ENCODE data around the gene VWA3A.
"Not testable (repeated sequence)": the region's sequence is repeated elsewhere in the genome, so short reads cannot be mapped to it uniquely, and the experiment has no call there.

VWA3A gene, protein sequence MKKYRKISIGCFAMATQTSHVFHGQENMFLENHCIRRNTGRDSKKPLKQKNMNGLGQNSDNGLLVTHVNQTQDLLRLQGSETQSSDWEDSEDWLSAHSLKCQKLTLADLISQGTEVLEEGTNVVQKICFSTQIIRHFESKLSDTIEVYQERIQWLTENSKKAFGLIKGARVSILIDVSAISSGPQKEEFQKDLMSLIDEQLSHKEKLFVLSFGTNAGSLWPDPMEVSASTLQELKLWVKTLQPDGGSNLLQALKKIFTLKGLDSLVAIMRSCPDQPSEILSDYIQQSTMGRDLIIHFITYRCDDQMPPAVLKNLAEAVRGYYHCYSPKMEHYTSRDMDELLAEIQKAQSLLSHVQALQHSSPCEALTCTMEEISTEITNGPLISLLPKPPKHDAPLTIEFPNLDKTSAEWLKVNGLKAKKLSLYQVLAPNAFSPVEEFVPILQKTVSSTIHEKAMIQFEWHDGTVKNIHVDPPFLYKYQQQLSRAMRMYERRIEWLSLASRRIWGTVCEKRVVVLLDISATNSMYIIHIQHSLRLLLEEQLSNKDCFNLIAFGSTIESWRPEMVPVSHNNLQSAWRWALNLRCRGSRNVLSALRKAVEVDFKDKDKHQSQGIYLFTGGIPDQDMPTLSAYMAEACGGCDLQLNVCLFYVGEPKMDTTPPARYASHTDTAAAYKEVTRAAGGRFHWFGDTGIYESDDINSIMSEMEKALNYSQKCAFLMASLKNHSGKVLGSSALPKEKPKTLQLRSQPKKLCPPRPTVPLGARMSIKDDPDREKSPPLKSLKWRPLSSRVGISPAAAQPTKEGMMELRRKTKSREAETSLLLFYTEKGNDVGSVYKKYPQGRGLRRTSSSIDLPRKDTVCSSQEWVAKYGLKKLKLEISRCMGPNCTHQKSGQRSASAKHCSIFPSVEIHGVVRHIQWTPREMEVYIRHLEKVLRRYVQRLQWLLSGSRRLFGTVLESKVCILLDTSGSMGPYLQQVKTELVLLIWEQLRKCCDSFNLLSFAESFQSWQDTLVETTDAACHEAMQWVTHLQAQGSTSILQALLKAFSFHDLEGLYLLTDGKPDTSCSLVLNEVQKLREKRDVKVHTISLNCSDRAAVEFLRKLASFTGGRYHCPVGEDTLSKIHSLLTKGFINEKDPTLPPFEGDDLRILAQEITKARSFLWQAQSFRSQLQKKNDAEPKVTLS

DNA sequence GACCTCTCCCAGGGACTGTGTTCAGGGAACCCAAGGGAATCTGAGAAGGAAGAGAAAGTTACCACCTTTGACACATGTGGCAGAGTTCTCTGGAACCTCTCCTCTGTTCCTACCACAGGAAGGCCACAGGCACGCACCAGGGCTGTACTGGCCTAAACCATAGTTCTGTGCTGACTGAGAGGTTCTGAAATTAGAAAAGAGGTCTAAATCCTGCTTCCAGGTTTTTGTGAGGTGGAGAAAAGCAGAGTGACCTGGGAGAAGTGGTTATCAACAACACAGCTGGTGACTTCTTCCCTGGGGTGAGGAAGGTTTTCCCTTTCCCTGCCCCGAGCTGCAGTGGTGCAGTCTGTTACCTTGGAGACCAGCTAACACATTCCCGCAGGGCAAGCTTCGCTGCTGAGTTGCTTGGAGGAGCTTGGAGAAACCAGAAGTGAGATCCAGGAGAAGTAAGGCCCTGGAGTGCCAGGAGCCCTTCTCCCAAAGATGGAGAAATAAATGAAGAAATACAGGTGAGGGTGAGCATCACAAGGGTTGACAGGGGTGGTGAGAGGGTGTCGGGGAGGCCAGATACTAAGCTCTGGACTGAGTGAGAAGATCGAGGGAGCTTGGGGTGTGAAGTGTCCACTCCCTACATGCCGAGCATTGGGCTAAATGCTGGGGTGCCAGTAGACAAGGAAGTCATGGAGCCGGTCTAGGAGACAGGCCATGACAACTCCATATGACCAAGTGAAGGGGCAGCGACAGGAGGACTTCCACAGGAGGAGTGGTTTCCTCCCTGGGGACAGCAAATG, at the start of gene VWA3A:
VWA3A (plus strand) TSS at position 399 of the 791 bp plus-strand sequence; CDS start at position 496, 97 bp downstream.
- peak; percentile 87 for DNase-seq (ENCODE audit: low spot score)

DNA sequence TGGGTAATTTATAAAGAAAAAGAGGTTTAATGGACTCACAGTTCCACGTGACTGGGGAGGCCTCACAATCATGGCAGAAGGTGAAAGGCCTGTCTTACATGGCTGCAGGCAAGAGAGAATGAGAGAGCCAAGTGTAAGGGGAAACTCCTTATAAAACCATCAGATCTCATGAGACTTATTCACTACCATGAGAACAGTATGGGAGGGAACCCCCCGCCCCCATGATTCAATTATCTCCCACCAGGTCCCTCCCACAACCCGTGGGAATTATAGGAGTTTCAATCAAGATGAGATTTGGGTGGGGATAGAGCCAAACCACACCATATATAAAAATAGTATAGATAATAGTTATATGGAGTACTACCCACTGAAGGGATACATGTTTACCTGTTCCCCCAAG, 48.5 kb upstream of the VWA3A start:
- DNase-seq (ENCODE audit: low spot score), result not testable (repeated sequence)

DNA sequence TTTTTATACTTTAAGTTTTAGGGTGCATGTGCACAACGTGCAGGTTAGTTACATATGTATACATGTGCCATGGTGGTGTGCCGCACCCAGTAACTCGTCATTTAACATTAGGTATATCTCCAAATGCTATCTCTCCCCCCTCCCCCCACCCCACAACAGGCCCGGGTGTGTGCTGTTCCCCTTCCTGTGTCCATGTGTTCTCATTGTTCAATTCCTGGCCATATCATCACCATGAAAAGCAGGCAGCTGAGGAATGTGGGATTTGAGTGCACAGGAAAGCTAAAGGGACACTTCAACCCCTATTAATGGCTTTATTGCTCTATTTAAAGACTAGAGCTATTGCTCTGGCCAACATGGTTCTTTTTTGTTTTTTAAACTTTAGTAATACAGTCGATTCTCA, 46.5 kb upstream of the VWA3A start:
- not testable (repeated sequence) for DNase-seq (ENCODE audit: low spot score)

DNA sequence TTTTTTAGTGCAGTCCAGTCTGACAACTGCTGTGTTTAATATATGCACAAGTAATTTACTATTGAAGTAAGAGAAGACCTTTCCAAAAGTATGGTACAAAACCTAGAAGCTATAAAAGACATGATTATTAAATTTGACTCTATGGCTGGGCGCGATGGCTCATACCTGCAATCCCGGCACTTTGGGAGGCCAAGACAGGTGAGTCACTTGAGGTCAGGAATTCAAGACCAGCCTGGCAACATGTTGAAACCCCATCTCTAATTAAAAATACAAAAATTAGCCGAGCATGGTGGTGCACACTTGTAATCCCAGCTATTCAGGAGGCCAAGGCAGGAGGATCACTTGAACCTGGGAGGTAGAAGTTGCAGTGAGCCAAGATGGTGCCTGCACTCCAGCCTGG, 41.4 kb upstream of the VWA3A start:
- DNase-seq (ENCODE audit: low spot score), result no peak

DNA sequence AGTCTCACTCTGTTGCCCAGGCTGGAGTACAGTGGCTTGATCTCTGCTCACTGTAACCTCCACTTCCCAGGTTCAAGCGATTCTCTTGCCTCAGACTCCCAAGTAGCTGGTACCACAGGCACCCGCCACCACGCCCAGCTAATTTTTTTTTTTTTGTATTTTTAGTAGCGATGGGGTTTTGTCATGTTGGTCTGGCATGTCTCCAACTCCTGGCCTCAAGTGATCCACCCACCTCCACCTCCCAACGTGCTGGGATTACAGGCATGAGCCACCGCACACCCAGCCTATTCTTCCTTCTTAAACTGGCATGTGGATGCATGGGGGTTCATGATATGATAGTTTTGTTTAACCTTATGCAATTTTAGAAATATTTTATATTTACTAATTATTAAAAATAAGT, 39.4 kb upstream of the VWA3A start:
- no peak for DNase-seq (ENCODE audit: low spot score)

DNA sequence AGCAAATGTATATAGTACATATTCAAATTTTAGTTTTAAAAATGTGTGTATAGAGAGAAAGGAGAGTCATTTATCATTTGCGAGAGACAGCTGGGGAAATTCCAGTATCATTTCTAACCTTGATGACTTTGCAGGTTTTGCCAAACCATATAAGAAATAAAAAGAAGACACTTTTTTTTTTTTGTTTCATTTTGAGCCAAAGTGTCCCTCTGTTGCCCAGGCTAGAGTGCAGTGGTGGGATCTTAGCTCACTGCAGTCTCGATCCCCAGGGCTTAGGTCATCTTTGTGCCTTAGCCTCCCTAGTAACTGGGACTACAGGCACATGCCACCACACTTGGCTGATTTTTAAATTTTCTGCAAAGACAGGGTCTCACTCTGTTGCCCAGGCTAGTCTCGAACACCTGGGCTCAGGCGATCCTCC, 38.4 kb upstream of the VWA3A start:
- DNase-seq (ENCODE audit: low spot score), result no peak

DNA sequence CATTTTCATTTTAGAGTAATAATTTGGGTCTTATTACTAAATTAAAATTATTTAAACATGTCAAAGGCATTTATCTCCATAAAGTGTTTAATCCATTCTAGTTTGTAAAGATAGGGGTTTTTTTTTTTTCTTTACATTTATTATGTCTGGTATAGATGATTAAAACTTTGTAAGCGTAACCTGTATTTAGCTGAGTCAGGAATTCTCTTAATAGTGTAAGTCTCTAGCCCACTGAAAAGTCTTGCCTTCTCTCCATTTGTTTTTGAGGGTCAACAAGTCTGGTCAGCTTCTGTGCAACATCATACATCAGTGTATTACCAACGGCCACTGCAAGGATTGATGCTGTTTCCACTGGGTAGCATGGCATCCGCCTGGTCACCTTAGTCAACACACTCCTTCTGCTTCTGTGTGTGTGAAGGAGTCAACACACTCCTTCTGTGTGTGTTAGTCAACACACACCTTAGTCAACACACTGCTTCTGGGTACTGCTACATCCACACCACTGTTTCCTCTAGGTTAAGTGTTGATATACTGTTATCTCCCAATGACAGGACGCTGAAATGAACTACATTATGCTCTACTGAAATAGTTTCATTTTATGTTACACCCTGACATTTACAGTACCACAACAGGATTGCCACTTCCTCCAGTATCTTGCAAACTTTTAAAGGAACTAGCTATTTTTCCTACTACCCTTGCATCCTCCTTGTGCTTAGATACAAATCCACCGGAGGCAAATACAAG, 37.3 kb upstream of the VWA3A start:
- DNase-seq (ENCODE audit: low spot score), result no peak

DNA sequence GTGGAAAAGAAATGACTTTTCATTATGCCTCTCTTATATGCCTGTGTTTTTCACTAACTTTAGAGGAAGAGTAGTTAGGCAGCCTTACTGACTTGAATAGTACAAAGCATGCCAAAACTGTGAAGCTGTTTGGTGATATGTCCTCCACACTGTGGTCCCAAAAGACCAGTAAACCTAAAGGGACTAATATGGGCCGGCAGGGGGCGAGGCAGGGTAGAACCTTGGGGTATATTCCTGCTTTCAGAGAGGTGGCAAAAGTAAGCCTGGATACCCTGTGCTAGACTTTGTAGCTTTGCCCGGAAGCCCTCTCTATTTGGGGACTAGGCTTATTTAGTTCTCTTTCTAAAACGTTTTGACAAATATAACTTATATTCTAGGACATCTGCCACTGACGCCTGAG, 36.5 kb upstream of the VWA3A start:
- no peak for DNase-seq (ENCODE audit: low spot score)

DNA sequence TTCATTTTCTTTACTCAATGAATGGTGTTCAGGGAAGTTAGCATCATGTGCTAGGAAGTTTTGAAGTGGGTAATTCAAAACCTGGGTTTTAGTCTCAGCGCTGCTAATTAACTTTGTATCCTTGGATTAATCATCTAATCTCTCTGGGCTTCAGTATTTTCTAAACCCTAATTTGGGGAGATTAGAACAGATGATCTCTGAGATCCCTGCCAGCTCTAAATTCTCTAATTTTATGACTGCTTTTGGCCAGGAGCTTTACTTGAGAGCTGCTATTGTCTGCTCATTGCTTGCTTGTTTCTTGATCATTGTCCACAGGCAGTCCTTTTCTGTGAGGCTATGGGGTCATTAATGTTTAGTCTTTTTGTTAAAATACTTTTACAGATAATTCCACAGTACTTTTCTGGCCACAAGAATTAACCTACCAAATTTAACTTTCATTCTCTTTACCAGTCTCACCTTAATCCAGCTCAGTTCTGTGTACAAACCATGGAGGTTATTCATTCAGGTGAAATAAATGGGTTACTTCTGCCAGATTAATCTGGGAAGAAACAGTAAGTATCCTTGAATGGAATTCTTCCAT, 28.4 kb upstream of the VWA3A start:
- no peak for DNase-seq (ENCODE audit: low spot score)

DNA sequence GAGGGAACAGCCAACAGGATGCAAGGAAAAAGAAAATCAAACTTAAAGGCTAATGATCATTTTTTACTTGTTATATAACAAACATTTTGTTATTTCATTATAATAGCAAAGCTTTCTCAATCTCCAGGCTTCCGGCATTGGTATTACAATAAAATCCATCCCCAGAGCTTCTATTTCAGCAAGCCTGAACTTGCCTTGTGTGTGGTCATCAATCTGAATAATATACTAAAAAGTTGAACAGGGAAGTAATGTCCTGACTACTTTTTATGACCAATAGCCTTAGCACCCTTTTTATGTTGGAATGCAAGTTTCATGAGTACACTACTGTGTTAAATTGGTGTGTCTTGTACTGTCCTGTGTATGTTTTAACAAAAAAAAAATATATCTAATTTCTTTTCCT, 27.1 kb upstream of the VWA3A start:
- no peak for DNase-seq (ENCODE audit: low spot score)

DNA sequence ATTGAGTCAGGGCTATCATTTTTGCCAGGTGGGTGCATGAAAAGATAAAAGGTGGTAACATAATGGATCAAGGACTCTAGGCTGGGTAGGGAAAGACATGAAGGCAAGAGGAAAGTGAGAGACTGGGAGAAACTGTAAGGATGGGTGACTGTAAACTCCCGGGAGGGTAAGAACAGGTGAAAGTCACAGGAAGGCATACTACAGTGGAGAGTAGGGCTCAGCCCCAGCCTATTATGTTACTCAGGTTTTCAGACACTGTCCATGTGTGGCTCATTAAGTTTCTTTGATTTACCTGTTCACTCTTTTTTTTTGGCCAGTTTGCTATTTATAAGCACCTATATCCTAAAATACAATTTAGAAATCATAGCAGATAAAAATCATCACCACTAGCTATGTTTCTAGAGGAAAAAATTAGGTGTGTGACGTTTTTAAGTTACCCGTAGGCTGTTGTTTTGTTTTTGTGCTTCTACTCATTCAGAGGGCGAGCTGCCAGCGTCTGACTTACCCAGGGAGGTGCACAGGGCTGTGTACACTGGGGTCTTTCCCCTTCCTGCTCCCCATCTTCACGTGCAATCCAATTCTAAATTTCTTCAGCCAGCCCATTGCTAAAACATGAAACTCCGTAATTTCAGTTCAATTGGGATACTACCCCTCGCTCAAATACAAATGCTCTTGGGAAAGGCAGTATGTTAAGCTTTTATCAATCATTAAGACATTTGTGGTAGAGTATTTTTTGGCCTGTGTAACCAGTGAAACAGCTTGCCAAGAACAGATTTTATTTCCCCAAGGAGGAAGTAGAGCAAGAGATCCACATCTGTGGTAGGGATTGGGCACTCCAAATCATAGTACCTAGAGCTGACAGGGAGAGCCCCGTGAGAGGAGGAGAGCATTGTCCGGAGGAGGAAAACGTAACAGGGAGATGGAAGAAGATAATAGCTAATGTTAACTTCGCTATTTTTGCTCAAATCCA, 21.7 kb upstream of the VWA3A start:
- no peak for DNase-seq (ENCODE audit: low spot score)

DNA sequence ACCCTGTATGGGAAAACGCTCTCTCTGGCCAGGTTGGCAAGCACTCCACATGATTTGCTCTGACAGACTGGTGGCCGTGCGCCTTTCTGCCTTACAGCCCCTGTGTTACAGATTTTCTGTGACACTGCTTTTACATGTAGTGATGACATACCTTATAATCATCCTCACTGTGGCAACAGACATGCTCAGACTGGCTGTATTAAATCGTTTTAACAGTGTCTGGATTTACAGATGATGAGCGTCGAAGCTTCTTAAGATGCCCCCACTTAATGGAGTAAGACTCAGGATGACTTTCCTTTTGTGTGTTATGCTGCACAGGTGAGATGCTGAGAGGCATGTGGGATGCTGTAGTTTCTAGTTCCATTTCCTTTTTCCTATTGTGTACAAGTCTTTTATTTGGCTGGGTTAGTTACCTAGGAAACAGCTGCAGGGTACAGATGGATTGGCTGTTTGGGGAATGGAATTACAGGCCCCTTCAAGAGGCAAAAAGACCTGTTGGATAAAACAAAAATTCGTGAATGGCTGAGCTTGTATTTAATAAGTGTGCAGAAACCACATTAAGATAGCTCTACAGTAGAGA, 20.9 kb upstream of the VWA3A start:
- no peak for DNase-seq (ENCODE audit: low spot score)

DNA sequence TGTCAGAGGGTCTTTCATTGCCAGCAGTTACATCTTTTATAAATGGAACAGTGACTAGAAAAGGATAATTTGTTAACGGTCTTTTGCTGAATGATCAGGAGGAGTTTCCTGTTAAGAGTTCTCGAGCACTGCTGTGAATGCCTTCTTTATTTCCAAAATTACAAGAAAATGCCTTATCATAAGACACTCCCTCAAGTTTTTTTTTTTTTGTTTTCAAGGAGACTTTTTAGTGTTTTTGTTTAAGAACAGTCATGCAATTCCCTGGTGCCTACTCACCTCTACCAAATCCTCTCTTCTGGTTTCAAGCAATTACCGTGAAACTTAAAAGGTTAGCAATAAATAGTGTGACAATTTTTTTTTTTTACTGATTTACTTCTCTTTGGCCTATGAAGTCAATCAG, 19.0 kb upstream of the VWA3A start:
- DNase-seq (ENCODE audit: low spot score), result no peak

DNA sequence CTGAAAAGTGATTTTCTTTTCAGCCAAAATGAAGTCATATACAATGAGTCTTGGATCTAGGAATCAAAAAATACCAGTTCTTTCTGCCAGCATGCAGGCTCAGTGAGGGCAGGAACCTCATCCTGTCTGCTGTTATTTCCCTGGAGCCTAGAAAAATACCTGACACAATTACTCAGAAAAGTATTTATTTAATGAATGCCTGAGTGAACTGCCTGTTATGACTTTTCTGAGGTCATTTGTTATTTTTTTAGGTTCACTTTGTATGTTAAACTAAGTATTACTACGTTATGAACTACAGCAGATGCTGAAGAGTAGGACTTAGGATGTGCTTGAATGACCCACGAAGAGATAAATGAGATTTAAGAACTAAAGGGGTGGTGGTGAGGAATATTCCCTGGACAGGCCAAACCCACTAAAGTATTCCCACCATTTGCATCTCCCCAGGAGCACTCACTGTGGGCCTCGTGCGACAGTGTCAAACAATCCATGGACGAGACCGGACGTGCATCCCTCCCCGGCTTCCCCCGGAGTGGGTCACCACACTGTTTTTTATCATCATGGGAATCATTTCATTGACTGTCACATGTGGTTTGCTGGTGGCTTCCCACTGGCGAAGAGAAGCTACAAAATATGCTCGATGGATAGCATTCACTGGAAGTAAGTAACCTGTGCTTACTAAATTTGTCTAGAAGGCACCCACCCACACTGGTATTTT, 17.1 kb upstream of the VWA3A start:
- DNase-seq (ENCODE audit: low spot score), result no peak

DNA sequence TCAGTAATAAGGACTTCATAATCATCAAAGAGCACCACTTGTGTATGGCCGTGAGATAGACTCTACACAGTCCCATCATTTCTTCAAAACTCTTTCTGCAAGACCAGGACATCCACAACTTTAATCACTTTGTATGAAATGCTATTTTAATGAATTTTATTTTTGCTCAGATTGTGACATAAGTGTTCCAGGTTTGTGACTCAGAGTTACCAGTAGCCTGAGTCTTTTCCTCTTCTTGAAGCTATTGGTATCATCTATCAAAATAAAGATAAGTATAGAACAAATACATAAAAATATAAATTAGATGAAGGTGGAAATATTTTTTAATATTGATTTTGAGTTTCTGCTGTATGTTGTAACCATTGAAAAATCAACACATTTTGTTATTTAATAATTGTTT, 16.6 kb upstream of the VWA3A start:
- DNase-seq (ENCODE audit: low spot score), result no peak

DNA sequence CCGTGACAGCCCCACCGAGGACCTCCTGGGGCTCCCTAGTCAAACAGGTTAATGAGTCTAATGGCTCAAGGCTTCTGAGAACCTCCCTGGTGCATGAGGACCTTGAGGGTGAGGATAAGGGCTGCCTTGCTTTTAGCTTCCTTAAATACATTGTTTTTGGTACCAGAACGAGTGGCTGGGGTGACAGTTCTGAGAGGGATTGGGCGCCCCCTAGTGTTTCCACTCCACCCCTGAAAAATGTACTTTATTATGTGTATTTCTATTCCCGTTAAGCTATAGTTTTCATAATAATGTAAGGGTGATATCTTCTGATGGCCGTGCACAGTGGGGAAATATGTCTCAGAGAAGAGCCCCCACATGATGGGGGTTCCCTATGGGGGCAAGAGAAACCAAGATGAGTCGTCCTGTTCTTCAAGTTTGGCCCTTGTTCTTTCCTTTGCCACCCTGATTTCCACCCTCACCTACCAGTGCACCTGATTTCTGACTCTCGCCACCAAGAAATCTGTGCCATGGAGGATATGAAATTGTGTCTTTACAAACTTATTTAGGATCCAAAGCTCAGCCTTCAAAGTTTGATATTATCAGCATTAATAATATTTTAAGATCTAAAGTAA, 14.5 kb upstream of the VWA3A start:
- peak; percentile 81 for DNase-seq (ENCODE audit: low spot score)

DNA sequence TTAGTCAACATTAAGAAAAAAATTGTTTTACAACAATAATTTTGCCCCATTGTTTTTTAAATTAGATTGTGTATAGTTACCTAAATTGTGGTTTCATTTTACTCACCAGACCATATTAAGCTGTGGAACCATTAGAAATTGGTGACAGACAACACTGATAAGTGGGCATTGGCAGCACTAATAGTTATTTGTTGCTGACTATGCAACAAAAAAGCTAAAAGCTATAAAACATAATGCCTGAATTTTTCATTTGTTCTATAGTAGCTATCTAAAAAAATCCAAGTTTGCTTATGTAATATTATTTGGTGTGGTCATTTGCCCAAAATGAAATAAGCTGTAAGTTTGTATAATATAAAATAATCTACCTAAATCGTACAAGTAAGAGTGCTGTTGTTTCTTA, 13.7 kb upstream of the VWA3A start:
- no peak for DNase-seq (ENCODE audit: low spot score)

DNA sequence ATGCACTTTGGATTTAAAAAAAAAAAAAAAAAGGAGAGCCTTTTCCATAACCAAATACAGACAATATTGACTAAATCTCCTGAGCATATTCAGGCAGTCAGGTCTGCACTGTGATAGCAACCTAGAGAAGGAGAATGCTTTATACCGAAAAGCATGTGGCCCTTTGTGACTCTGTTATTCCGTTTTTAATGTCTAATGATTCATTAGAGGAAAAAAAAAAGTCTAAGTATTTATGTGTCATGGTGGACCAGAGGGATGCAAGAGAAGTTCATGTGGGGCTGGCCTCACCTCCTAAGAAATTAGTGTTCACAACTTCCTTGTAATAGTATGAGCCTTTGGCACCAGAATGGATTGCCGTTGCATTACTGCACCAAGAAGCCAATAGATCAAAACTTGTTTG, 11.3 kb upstream of the VWA3A start:
- no peak for DNase-seq (ENCODE audit: low spot score)
